HEK293 (cell line): ENCODE results near the gene OPA3.
A peak's percentile ranks its signal among the peaks of the same experiment; 100 is the strongest.

Experiments
- CTCF ChIA-PET: fragments of 350-600 bp; formaldehyde crosslinking; extraction: SDS; loops from one replicate; lab custom pipeline; 2021; ENCODE audit warnings: antibody characterized with exemption; lab: Yijun Ruan, JAX
- POLR2A ChIA-PET: fragments of 300-600 bp; formaldehyde crosslinking; extraction: SDS; loops from one replicate; lab custom pipeline; 2020; ENCODE audit warnings: antibody characterized with exemption, inconsistent platforms; lab: Yijun Ruan, JAX
- H3K27ac ChIP-seq: fragments of 200-500 bp; sonication (Bioruptor generic); 2 replicates; pipeline ENCODE4 v1.5.1; 2014; ENCODE audit warnings: low read depth, low read length, control low read depth, inconsistent platforms; ENCODE audit errors: extremely low read depth
- H3K36me3 ChIP-seq, 2 experiments: fragments of 200-500 bp in 1 of 2; sonication (Bioruptor generic) in 1 of 2; 1 replicate in 1 of 2; 2 replicates in 1 of 2; pipeline ENCODE4 v1.5.1; 2014 to 2017; ENCODE audit warnings: inconsistent platforms in 2 of 2, low read length in 2 of 2; ENCODE audit not compliant: control insufficient read depth in 2 of 2, insufficient read depth in 1 of 2
- H3K4me1 ChIP-seq: fragments of 200-500 bp; sonication (Bioruptor generic); 2 replicates; pipeline ENCODE4 v1.5.1; 2014; ENCODE audit warnings: mild to moderate bottlenecking, low read length, inconsistent platforms; ENCODE audit not compliant: control insufficient read depth, insufficient read depth
- H3K4me3 ChIP-seq: 2 replicates; pipeline ENCODE4 v1.5.1; 2011; ENCODE audit warnings: low read depth, mild to moderate bottlenecking, control low read depth, low read length, moderate library complexity
- H3K9me3 ChIP-seq: fragments of 200-500 bp; sonication (Bioruptor generic); 2 replicates; pipeline ENCODE4 v1.5.1; 2014; ENCODE audit warnings: low read depth, low read length, inconsistent platforms; ENCODE audit not compliant: control insufficient read depth, insufficient read depth
- EGR2 ChIP-seq: fragments of 450-650 bp; formaldehyde crosslinking; IDR thresholded peaks from 2 replicates; pipeline ENCODE4 v1.5.1; 2016; ENCODE audit warnings: low read depth, missing biosample characterization, missing genetic modification characterization
- MYNN ChIP-seq: fragments of 450-650 bp; formaldehyde crosslinking; IDR thresholded peaks from 2 replicates; pipeline ENCODE4 v1.5.1; 2016; ENCODE audit warnings: missing biosample characterization, missing genetic modification characterization, borderline replicate concordance
- OSR2 ChIP-seq: fragments of 450-650 bp; formaldehyde crosslinking; IDR thresholded peaks from 2 replicates; pipeline ENCODE4 v1.5.1; 2016; ENCODE audit warnings: missing biosample characterization, missing genetic modification characterization
- OVOL3 ChIP-seq: fragments of 450-650 bp; formaldehyde crosslinking; IDR thresholded peaks from 2 replicates; pipeline ENCODE4 v1.5.1; 2016; ENCODE audit warnings: missing biosample characterization, missing genetic modification characterization
- REPIN1 ChIP-seq: fragments of 450-650 bp; formaldehyde crosslinking; IDR thresholded peaks from 2 replicates; pipeline ENCODE4 v1.5.1; 2017; ENCODE audit warnings: missing biosample characterization, missing genetic modification characterization, low read depth
- YY1 ChIP-seq: fragments of 450-650 bp; formaldehyde crosslinking; IDR thresholded peaks from 2 replicates; pipeline ENCODE4 v1.5.1; 2018; ENCODE audit warnings: missing biosample characterization, missing genetic modification characterization
- ZBTB21 ChIP-seq: fragments of 450-650 bp; formaldehyde crosslinking; IDR thresholded peaks from 2 replicates; pipeline ENCODE4 v1.5.1; 2017; ENCODE audit warnings: missing biosample characterization, missing genetic modification characterization
- ZBTB8A ChIP-seq: fragments of 450-650 bp; formaldehyde crosslinking; IDR thresholded peaks from 2 replicates; pipeline ENCODE4 v1.5.1; 2016; ENCODE audit warnings: missing biosample characterization, missing genetic modification characterization
- ZNF10 ChIP-seq: fragments of 450-650 bp; formaldehyde crosslinking; IDR thresholded peaks from 2 replicates; pipeline ENCODE4 v1.5.1; 2017; ENCODE audit warnings: missing biosample characterization, missing genetic modification characterization
- ZNF140 ChIP-seq: fragments of 450-650 bp; formaldehyde crosslinking; IDR thresholded peaks from 2 replicates; pipeline ENCODE4 v1.5.1; 2016; ENCODE audit warnings: missing biosample characterization, missing genetic modification characterization
- ZNF16 ChIP-seq: fragments of 450-650 bp; formaldehyde crosslinking; IDR thresholded peaks from 2 replicates; pipeline ENCODE4 v1.5.1; 2016; ENCODE audit warnings: low read depth, missing biosample characterization, missing genetic modification characterization
- ZNF24 ChIP-seq: fragments of 450-650 bp; formaldehyde crosslinking; IDR thresholded peaks from 2 replicates; pipeline ENCODE4 v1.5.1; 2016; ENCODE audit warnings: missing biosample characterization, missing genetic modification characterization
- ZNF335 ChIP-seq: fragments of 450-650 bp; formaldehyde crosslinking; conservative IDR thresholded peaks from 2 replicates; pipeline ENCODE4 v1.5.1; 2016; ENCODE audit warnings: missing biosample characterization, missing genetic modification characterization
- ZNF362 ChIP-seq: fragments of 450-650 bp; formaldehyde crosslinking; IDR thresholded peaks from 2 replicates; pipeline ENCODE4 v1.5.1; 2016; ENCODE audit warnings: missing biosample characterization, missing genetic modification characterization
- ZNF391 ChIP-seq: fragments of 450-650 bp; formaldehyde crosslinking; IDR thresholded peaks from 2 replicates; pipeline ENCODE4 v1.5.1; 2016; ENCODE audit warnings: low read depth, missing biosample characterization, missing genetic modification characterization, borderline replicate concordance
- ZNF398 ChIP-seq: fragments of 450-650 bp; formaldehyde crosslinking; IDR thresholded peaks from 2 replicates; pipeline ENCODE4 v1.5.1; 2017; ENCODE audit warnings: missing biosample characterization, missing genetic modification characterization
- ZNF423 ChIP-seq: fragments of 450-650 bp; formaldehyde crosslinking; IDR thresholded peaks from 2 replicates; pipeline ENCODE4 v1.5.1; 2016; ENCODE audit warnings: missing biosample characterization, missing genetic modification characterization
- ZNF529 ChIP-seq: fragments of 450-650 bp; formaldehyde crosslinking; IDR thresholded peaks from 2 replicates; pipeline ENCODE4 v1.5.1; 2017; ENCODE audit warnings: missing genetic modification characterization, missing biosample characterization; ENCODE audit not compliant: insufficient replicate concordance
- ZNF701 ChIP-seq: fragments of 450-650 bp; formaldehyde crosslinking; IDR thresholded peaks from 2 replicates; pipeline ENCODE4 v1.5.1; 2016; ENCODE audit warnings: missing biosample characterization, missing genetic modification characterization
- ZNF768 ChIP-seq: fragments of 450-650 bp; formaldehyde crosslinking; IDR thresholded peaks from 2 replicates; pipeline ENCODE4 v1.5.1; 2018; ENCODE audit warnings: missing biosample characterization, mild to moderate bottlenecking, missing genetic modification characterization
- ZSCAN16 ChIP-seq: fragments of 450-650 bp; formaldehyde crosslinking; IDR thresholded peaks from 2 replicates; pipeline ENCODE4 v1.5.1; 2016; ENCODE audit warnings: missing biosample characterization, missing genetic modification characterization

The OPA3 gene

GRCh38 chr19:45595814-45596213 is 11.2 kb upstream of the OPA3 start:
- ChIA-PET POLR2A (no interaction called here), CTCF (interaction anchor here (5.3 kb wide), 1 partner anchor 46 kb away, joined by 35 read pairs; no protein-coding TSS in a partner anchor)
- TF ChIP-seq ZNF335 (peak; percentile 52), ZNF391 (tag by site-specific recombination) (no peak)
- Histone ChIP-seq H3K4me1 (no peaks in the 10 kb centered on the region), H3K27ac (no peak overlapping the region), H3K9me3 (no peaks in the 10 kb centered on the region), H3K36me3 (no peaks in the 10 kb centered on the region), H3K4me3 (no peak overlapping the region)

GRCh38 chr19:45593520-45593919 is 8.9 kb upstream of the OPA3 start:
- Histone ChIP-seq H3K9me3 (no peaks in the 10 kb centered on the region), H3K4me3 (no peak overlapping the region), H3K36me3 (no peaks in the 10 kb centered on the region), H3K4me1 (no peaks in the 10 kb centered on the region), H3K27ac (no peak overlapping the region)
- CTCF ChIA-PET = interaction anchor here (0.7 to 5.3 kb wide), 2 partner anchors 10 to 48 kb away, joined by 3 to 35 read pairs; no protein-coding TSS in a partner anchor
- POLR2A ChIA-PET = interaction anchor here (1.0 kb wide), 1 partner anchor 9 kb away, joined by 4 read pairs; no protein-coding TSS in a partner anchor
- TF ChIP-seq ZBTB21 (tag by site-specific recombination) (no peak), ZNF768 (tag by site-specific recombination) (peak; percentile 83), ZBTB8A (tag by site-specific recombination) (no peak), ZNF529 (tag by site-specific recombination) (no peak), YY1 (tag by site-specific recombination) (no peak), ZNF362 (tag by site-specific recombination) (0 out of 2 replicates have a peak, but pooled peaks have one; percentile 47), ZNF701 (tag by site-specific recombination) (no peak), REPIN1 (tag by site-specific recombination) (no peak), MYNN (tag by site-specific recombination) (no peak), ZNF335 (no peak), ZNF10 (tag by site-specific recombination) (no peak), ZNF140 (tag by site-specific recombination) (no peak)

- H3K4me3 ChIP-seq = no peak overlapping the region
- CTCF ChIA-PET = interaction anchor here (0.7 to 5.3 kb wide), 4 partner anchors 23 to 50 kb away, joined by 5 to 36 read pairs (median 20); no protein-coding TSS in a partner anchor
- 0 out of 2 replicates have a peak, but pooled peaks have one; percentile 8 for TF ChIP-seq ZNF398 (tag by site-specific recombination)
- no peak for TF ChIP-seq OVOL3 (tag by site-specific recombination)
- no peaks in the 10 kb centered on the region for H3K9me3 ChIP-seq
- POLR2A ChIA-PET = no interaction called here
- no peaks in the 10 kb centered on the region for H3K4me1 ChIP-seq
- no peak overlapping the region for H3K27ac ChIP-seq
- no peaks in the 10 kb centered on the region for H3K36me3 ChIP-seq
Measured at GRCh38 chr19:45592366-45592765, 7.8 kb upstream of the OPA3 start.

GRCh38 chr19:45591638-45592005 is 7.0 kb upstream of the OPA3 start:
- H3K36me3 ChIP-seq = no peaks in the 10 kb centered on the region
- TF ChIP-seq OSR2 (tag by site-specific recombination) (no peak), EGR2 (no peak), ZSCAN16 (tag by site-specific recombination) (no peak), ZNF16 (tag by site-specific recombination) (no peak), ZNF423 (tag by site-specific recombination) (no peak), ZNF24 (no peak)
- TF ChIP-seq, all 188 proteins: peak for 0
- no peaks in the 10 kb centered on the region for H3K9me3 ChIP-seq
- ChIA-PET CTCF (interaction anchor here (0.7 to 2.6 kb wide), 7 partner anchors 13 to 106 kb away, joined by 3 to 36 read pairs (median 5); no protein-coding TSS in a partner anchor), POLR2A (interaction anchor here (0.8 kb wide), 1 partner anchor 24 kb away, joined by 4 read pairs; no protein-coding TSS in a partner anchor)
- no peak overlapping the region for H3K27ac ChIP-seq
- H3K4me3 ChIP-seq = no peak overlapping the region
- no peaks in the 10 kb centered on the region for H3K4me1 ChIP-seq
